ENCODE measurements around the gene STX19. TPM values are rescaled to one million over a fixed set of nuclear protein-coding genes. Genes with fewer than 3 reads are reported as not detected.

The STX19 gene
- total RNA-seq, 1 experiment from 2014 or later: not detected

DNA sequence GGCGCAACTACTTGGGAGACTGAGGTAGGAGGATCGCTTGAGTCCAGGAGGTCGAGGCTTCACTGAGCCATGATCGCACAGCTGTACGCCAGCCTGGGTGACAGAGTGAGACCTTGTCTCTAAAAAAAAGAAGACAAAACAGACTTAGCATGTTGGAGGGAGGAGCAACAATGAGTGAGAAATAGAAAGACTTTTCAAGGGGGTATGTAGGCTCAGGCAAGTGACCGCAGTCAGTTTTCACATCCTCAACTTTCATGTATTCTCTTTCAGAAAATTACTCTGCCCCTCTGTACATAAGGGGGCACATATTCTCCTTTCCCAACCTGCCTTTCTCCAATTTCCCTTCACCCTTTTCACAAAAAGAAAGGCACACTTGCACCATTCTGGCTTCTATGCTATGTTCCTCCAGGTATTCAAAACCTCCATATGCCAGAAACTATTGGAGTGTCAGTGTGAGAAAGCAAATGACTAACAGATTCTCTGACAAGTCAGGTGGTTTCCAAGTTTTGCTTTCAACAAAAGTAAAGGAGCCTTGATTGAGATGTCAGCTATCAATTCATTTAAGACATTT, 42.0 kb upstream of the STX19 start:
- ChIA-PET POLR2A (no interaction called here), CTCF (no interaction called here)
- H3K4me3 ChIP-seq (ENCODE audit: low read depth, low read length): no peak overlapping the region
- H3K4me1 ChIP-seq: no peaks in the 10 kb centered on the region
- H3K36me3 Mint-ChIP-seq (ENCODE audit: insufficient read depth, unreplicated experiment): no peaks in the 10 kb centered on the region
- DNase-seq: no peak
- H3K36me3 ChIP-seq (ENCODE audit: control insufficient read depth, insufficient read depth, low read length): no peaks in the 10 kb centered on the region
- no peak overlapping the region for H3K27ac Mint-ChIP-seq (ENCODE audit: unreplicated experiment)
- intact Hi-C loops (cut with micrococcal nuclease; ENCODE audit: unreplicated experiment): no loop called here
- no TSS peak for BruUV-seq (replicated peaks)
- H3K4me3 Mint-ChIP-seq (ENCODE audit: unreplicated experiment): no peak overlapping the region
- H3K27me3 ChIP-seq (replicated peaks; ENCODE audit: control insufficient read depth, insufficient read depth, low read length): no peaks in the 10 kb centered on the region
- no peaks in the 10 kb centered on the region for H3K27me3 Mint-ChIP-seq (ENCODE audit: insufficient read depth, unreplicated experiment)
- no peaks in the 10 kb centered on the region for H3K9me3 Mint-ChIP-seq (ENCODE audit: unreplicated experiment)
- no peak for TF ChIP-seq CTCF (IDR thresholded peaks at IDR 0.05; ENCODE audit: insufficient read depth in 1 of 2, low read depth in 1 of 2, low read length in 1 of 2, severe bottlenecking in 1 of 2, unreplicated experiment in 1 of 2)
- peaks cover 8% of the 10 kb centered on the region for H3K4me1 Mint-ChIP-seq (ENCODE audit: low read depth, unreplicated experiment)
- no peaks in the 10 kb centered on the region for H3K9me3 ChIP-seq

DNA sequence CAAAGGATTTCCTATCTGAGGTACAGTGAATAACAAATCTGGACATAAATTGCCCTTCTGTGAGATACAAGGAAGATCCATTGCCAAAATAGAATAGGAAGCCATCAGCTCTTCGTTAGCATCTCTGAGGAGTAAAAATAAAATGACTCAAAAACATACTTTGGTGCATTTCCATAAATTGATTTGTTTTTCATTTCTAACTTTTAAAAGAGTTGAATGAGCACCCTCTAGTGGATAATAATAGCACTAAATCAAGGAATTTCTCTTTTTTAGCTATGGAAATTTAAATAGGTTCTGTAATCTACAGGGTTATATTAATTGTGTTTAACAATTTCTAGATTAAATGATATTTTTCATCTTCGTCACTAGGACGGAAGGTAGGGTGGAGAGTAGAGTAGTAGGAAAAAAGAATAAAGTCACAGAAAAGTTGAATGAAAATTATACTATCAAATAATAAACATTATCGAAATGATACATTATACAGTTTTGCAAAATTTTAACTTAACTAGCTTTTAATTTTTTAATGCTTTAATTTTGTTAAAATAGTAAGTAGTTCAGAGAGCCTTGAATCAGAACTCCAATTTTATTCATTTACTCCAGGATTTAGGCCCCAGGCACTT, 40.9 kb upstream of the STX19 start:
- Histone ChIP-seq H3K9me3 (no peaks in the 10 kb centered on the region), H3K4me3 (ENCODE audit: low read depth, low read length) (no peak overlapping the region), H3K27me3 (replicated peaks; ENCODE audit: control insufficient read depth, insufficient read depth, low read length) (no peaks in the 10 kb centered on the region), H3K4me1 (no peaks in the 10 kb centered on the region), H3K36me3 (ENCODE audit: control insufficient read depth, insufficient read depth, low read length) (no peaks in the 10 kb centered on the region)
- Mint-ChIP-seq H3K9me3 (ENCODE audit: unreplicated experiment) (no peaks in the 10 kb centered on the region), H3K27me3 (ENCODE audit: insufficient read depth, unreplicated experiment) (no peaks in the 10 kb centered on the region), H3K27ac (ENCODE audit: unreplicated experiment) (no peak overlapping the region), H3K36me3 (ENCODE audit: insufficient read depth, unreplicated experiment) (peaks cover 6% of the 10 kb centered on the region), H3K4me3 (ENCODE audit: unreplicated experiment) (no peak overlapping the region), H3K4me1 (ENCODE audit: low read depth, unreplicated experiment) (peaks cover 8% of the 10 kb centered on the region)
- DNase-seq: no peak
- no TSS peak for BruUV-seq (replicated peaks)
- peak; percentile 29 to 31 for TF ChIP-seq CTCF (IDR thresholded peaks at IDR 0.05; ENCODE audit: insufficient read depth in 1 of 2, low read depth in 1 of 2, low read length in 1 of 2, severe bottlenecking in 1 of 2, unreplicated experiment in 1 of 2)
- intact Hi-C loops (cut with micrococcal nuclease; ENCODE audit: unreplicated experiment): loop anchor here (1.0 to 2.0 kb wide), 2 partner anchors 65 to 163 kb away; no protein-coding TSS in a partner anchor
- ChIA-PET POLR2A (no interaction called here), CTCF (interaction anchor here (0.6 kb wide), 1 partner anchor 89 kb away, joined by 3 read pairs; the partner anchor contains the start of gene ARL13B)

- POLR2A ChIA-PET: no interaction called here
- H3K4me3 Mint-ChIP-seq (ENCODE audit: unreplicated experiment): no peak overlapping the region
- intact Hi-C loops (cut with micrococcal nuclease; ENCODE audit: unreplicated experiment): no loop called here
- H3K4me3 ChIP-seq (ENCODE audit: low read depth, low read length): no peak overlapping the region
- H3K27ac Mint-ChIP-seq (ENCODE audit: unreplicated experiment): no peak overlapping the region
- H3K27me3 ChIP-seq (replicated peaks; ENCODE audit: control insufficient read depth, insufficient read depth, low read length): no peaks in the 10 kb centered on the region
- H3K9me3 Mint-ChIP-seq (ENCODE audit: unreplicated experiment): no peaks in the 10 kb centered on the region
- peaks cover 8% of the 10 kb centered on the region for H3K4me1 Mint-ChIP-seq (ENCODE audit: low read depth, unreplicated experiment)
- CTCF ChIA-PET: no interaction called here
- no peaks in the 10 kb centered on the region for H3K36me3 ChIP-seq (ENCODE audit: control insufficient read depth, insufficient read depth, low read length)
- H3K36me3 Mint-ChIP-seq (ENCODE audit: insufficient read depth, unreplicated experiment): peaks cover 6% of the 10 kb centered on the region
- no TSS peak for BruUV-seq (replicated peaks)
- peaks cover 4% of the 10 kb centered on the region; the same call in 1 of the 2 replicates for H3K4me1 ChIP-seq
- TF ChIP-seq CTCF (IDR thresholded peaks at IDR 0.05; ENCODE audit: insufficient read depth in 1 of 2, low read depth in 1 of 2, low read length in 1 of 2, severe bottlenecking in 1 of 2, unreplicated experiment in 1 of 2): no peak
- DNase-seq: no peak
- no peaks in the 10 kb centered on the region for H3K9me3 ChIP-seq
- no peaks in the 10 kb centered on the region for H3K27me3 Mint-ChIP-seq (ENCODE audit: insufficient read depth, unreplicated experiment)
These were observed 38.4 kb upstream of the STX19 start for GRCh38 chr3:94066506-94067500.

Data from Caco-2 (cell line).